Loucy (cell line): ENCODE measurements around the gene RCAN2.

Experiments used
- H2AFZ ChIP-seq: fragments of 200-600 bp; sonication (generic); 2 replicates; pipeline ENCODE4 v1.6.0; 2016; ENCODE audit warnings: antibody characterized with exemption, mild to moderate bottlenecking, low read length, moderate library complexity
- H3F3A ChIP-seq: fragments of 200-600 bp; 2 replicates; pipeline ENCODE4 v1.6.0; 2016; ENCODE audit warnings: antibody characterized with exemption, low read depth, mild to moderate bottlenecking
- H3K27me3 ChIP-seq: fragments of 200-600 bp; sonication (generic); 2 replicates; pipeline ENCODE4 v1.6.1; 2014; ENCODE audit warnings: low read length, mild to moderate bottlenecking; ENCODE audit not compliant: insufficient read depth, poor library complexity, severe bottlenecking
- H3K36me3 ChIP-seq: fragments of 200-600 bp; sonication (generic); 2 replicates; pipeline ENCODE4 v1.6.1; 2016; ENCODE audit warnings: low read length; ENCODE audit not compliant: insufficient read depth
- H3K4me1 ChIP-seq: fragments of 200-600 bp; sonication (generic); 2 replicates; pipeline ENCODE4 v1.5.1; 2014; ENCODE audit warnings: low read length, mild to moderate bottlenecking; ENCODE audit not compliant: insufficient read depth, poor library complexity, severe bottlenecking
- H3K4me2 ChIP-seq: fragments of 200-600 bp; sonication (generic); 2 replicates; pipeline ENCODE4 v1.6.0; 2014; ENCODE audit warnings: antibody characterized with exemption, low read length, low read depth, mild to moderate bottlenecking; ENCODE audit not compliant: poor library complexity, severe bottlenecking
- H3K4me3 ChIP-seq: fragments of 200-600 bp; sonication (generic); 2 replicates; pipeline ENCODE4 v1.5.1; 2014; ENCODE audit warnings: low read length, mild to moderate bottlenecking, mixed read lengths; ENCODE audit not compliant: poor library complexity, severe bottlenecking
- H3K79me2 ChIP-seq: fragments of 200-600 bp; sonication (generic); 2 replicates; pipeline ENCODE4 v1.6.1; 2014; ENCODE audit warnings: low read length; ENCODE audit not compliant: insufficient read depth
- H3K9ac ChIP-seq: fragments of 200-600 bp; sonication (generic); 2 replicates; pipeline ENCODE4 v1.6.0; 2014; ENCODE audit warnings: mild to moderate bottlenecking, low read depth, low read length, moderate library complexity; ENCODE audit not compliant: poor library complexity, severe bottlenecking
- H3K9me2 ChIP-seq: fragments of 200-600 bp; sonication (generic); replicated peaks from 2 replicates; pipeline ENCODE4 v1.6.1; 2016; ENCODE audit warnings: low read depth, low read length, mixed read lengths
- H3K9me3 ChIP-seq: fragments of 200-600 bp; sonication (generic); 2 replicates; pipeline ENCODE4 v1.6.1; 2014; ENCODE audit warnings: mild to moderate bottlenecking, antibody characterized with exemption, low read length, low read depth; ENCODE audit not compliant: insufficient read depth
- H4K20me1 ChIP-seq: fragments of 200-600 bp; sonication (generic); 2 replicates; pipeline ENCODE4 v1.6.0; 2014; ENCODE audit warnings: antibody characterized with exemption, low read length, mild to moderate bottlenecking; ENCODE audit not compliant: insufficient read depth, poor library complexity, severe bottlenecking
- EZH2phosphoT487 ChIP-seq: fragments of 200-600 bp; IDR thresholded peaks from 2 replicates; pipeline ENCODE4 v1.6.1; 2018; ENCODE audit warnings: antibody characterized with exemption, mild to moderate bottlenecking, moderate library complexity, borderline replicate concordance
- TF ChIP-seq, protein P1 (sequence below): fragments of 200-600 bp; sonication (generic); conservative IDR thresholded peaks from 2 replicates; pipeline ENCODE4 v1.5.1; 2014; ENCODE audit warnings: mild to moderate bottlenecking, antibody characterized with exemption, low read length

RCAN2 gene

DNA sequence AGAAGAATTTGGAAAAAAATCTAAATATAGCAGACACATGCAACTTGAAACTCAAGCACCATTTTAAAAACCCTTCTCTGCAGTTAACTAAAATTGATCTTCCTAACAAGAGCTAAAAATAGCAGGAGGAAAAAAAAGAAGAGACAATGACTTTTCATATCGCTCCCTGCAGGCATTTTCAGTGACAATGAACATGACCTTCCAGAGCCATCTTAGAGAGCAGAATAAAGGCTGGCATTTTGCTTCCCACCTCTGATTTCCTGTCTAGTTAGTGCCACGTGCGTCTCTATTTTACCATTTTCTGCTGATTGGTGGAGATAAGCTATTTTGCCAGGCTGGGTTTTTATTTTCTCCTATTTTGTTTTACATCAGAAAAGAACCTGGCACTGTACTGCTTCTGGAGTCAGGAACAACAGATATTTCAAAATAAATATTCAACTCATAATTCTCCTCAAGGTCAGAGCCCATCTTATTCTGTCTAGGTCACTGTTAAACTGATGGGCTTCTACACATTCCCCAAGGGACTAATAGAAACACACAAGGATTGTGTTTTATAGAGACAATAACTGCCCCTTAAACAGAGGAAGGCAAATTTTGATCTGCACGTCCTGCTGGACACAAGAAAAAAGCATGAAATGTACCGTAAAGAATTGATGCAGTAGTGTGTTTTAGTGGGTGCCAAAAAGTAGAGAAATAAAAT, 250.2 kb downstream of the RCAN2 start:
- H3K4me1 ChIP-seq, result no peaks in the 10 kb centered on the region
- H3K79me2 ChIP-seq, result no peaks in the 10 kb centered on the region
- no peak overlapping the region for H3K9ac ChIP-seq
- no peaks in the 10 kb centered on the region for H3K9me3 ChIP-seq
- TF ChIP-seq EZH2phosphoT487, result no peak
- TF ChIP-seq, protein P1, sequence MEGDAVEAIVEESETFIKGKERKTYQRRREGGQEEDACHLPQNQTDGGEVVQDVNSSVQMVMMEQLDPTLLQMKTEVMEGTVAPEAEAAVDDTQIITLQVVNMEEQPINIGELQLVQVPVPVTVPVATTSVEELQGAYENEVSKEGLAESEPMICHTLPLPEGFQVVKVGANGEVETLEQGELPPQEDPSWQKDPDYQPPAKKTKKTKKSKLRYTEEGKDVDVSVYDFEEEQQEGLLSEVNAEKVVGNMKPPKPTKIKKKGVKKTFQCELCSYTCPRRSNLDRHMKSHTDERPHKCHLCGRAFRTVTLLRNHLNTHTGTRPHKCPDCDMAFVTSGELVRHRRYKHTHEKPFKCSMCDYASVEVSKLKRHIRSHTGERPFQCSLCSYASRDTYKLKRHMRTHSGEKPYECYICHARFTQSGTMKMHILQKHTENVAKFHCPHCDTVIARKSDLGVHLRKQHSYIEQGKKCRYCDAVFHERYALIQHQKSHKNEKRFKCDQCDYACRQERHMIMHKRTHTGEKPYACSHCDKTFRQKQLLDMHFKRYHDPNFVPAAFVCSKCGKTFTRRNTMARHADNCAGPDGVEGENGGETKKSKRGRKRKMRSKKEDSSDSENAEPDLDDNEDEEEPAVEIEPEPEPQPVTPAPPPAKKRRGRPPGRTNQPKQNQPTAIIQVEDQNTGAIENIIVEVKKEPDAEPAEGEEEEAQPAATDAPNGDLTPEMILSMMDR, result no peak
- H3K9me2 ChIP-seq, result no peaks in the 10 kb centered on the region
- H3K4me2 ChIP-seq, result no peak overlapping the region
- no peak overlapping the region for H2AFZ ChIP-seq
- H3K4me3 ChIP-seq, result no peak overlapping the region
- no peaks in the 10 kb centered on the region for H3F3A ChIP-seq
- H3K27me3 ChIP-seq, result no peaks in the 10 kb centered on the region
- H4K20me1 ChIP-seq, result no peaks in the 10 kb centered on the region
- H3K36me3 ChIP-seq, result no peaks in the 10 kb centered on the region

DNA sequence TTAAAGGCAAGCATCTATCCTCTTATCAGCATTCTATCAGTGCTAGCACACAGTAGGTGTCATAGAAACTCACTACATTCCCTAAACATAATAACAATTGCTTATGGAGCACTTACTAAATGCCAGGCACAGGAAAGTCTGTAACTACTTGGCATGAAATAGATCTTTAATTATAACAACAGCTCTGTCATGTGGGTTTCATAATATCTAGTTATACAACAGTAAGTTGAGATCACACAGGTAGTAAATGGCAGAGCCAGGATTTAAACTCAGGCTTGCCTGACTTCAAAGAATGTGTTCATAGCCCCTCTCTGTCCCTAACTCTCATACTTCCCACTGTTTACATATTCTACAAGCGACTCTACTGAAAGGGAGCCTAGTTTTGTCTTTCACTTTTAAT, 254.5 kb downstream of the RCAN2 start:
- no peak overlapping the region for H3K9ac ChIP-seq
- no peaks in the 10 kb centered on the region for H3K9me2 ChIP-seq
- no peaks in the 10 kb centered on the region for H3K27me3 ChIP-seq
- H4K20me1 ChIP-seq, result no peaks in the 10 kb centered on the region
- TF ChIP-seq, protein P1, result no peak
- no peak for TF ChIP-seq EZH2phosphoT487
- H3K4me1 ChIP-seq, result no peaks in the 10 kb centered on the region
- H2AFZ ChIP-seq, result no peak overlapping the region
- H3F3A ChIP-seq, result no peaks in the 10 kb centered on the region
- H3K4me2 ChIP-seq, result no peak overlapping the region
- no peaks in the 10 kb centered on the region for H3K36me3 ChIP-seq
- no peaks in the 10 kb centered on the region for H3K79me2 ChIP-seq
- H3K9me3 ChIP-seq, result no peaks in the 10 kb centered on the region
- H3K4me3 ChIP-seq, result no peak overlapping the region

DNA sequence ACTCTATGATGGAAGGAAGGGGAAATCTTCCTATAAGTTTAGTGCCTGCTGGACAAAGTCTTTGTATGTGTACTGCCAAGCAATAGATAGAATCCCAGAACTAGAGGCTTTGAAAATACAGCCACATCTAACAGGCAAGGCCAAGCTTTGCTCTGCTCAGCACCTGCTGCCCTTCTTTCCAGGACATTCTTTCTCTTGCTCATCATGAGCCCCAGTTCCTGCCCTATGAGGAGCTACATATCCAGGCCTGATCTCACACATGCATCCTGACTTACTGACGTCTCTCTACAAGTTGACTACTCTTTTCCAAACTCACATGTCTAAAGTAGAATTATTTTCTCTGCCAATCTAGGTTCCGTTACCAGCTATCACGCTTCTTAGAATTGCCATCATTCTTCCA, 256.0 kb downstream of the RCAN2 start:
- Histone ChIP-seq H3F3A (no peaks in the 10 kb centered on the region), H3K4me1 (no peaks in the 10 kb centered on the region), H3K4me2 (no peak overlapping the region), H3K27me3 (no peaks in the 10 kb centered on the region), H3K9ac (no peak overlapping the region), H3K36me3 (no peaks in the 10 kb centered on the region), H2AFZ (no peak overlapping the region), H3K4me3 (no peak overlapping the region), H3K9me2 (no peaks in the 10 kb centered on the region), H4K20me1 (no peaks in the 10 kb centered on the region), H3K79me2 (no peaks in the 10 kb centered on the region), H3K9me3 (no peaks in the 10 kb centered on the region)
- TF ChIP-seq, protein P1, result no peak
- TF ChIP-seq EZH2phosphoT487, result no peak
